A549 (cell line): ENCODE results near the gene PLXNB3.

ENCODE experiments used
- EP300 ChIP-seq, 2 experiments: fragments of >200 bp; sonication (Bioruptor Twin); formaldehyde crosslinking; IDR thresholded peaks; 2 replicates in 1 of 2; 3 replicates in 1 of 2; pipeline ENCODE4 v1.6.1; 2016 to 2017
- ESRRA ChIP-seq: fragments of 150-350 bp; IDR thresholded peaks from 2 replicates; pipeline ENCODE4 v1.6.1; 2014; ENCODE audit warnings: mild to moderate bottlenecking, low read length, borderline replicate concordance
- FOSL2 ChIP-seq, 2 experiments: fragments of 450-650 bp in 1 of 2; fragments of >200 bp in 1 of 2; sonication (Bioruptor Twin) in 1 of 2; formaldehyde crosslinking; IDR thresholded peaks; 2 replicates each; pipeline versions ENCODE4 v1.5.0 to v1.6.1; 2016 to 2020; ENCODE audit warnings: mild to moderate bottlenecking in 1 of 2, moderate library complexity in 1 of 2
- FOXS1 ChIP-seq: fragments of 250-450 bp; sonication (Bioruptor Pico); IDR thresholded peaks from 2 replicates; pipeline ENCODE4 v1.5.0; 2020; ENCODE audit warnings: mild to moderate bottlenecking, moderate library complexity
- JUNB ChIP-seq: fragments of >200 bp; sonication (Bioruptor Twin); formaldehyde crosslinking; IDR thresholded peaks from 2 replicates; pipeline ENCODE4 v1.6.1; 2016
- KDM5A ChIP-seq: fragments of 200-600 bp; sonication (generic); IDR thresholded peaks from 2 replicates; pipeline ENCODE4 v1.6.1; 2016; ENCODE audit warnings: antibody characterized with exemption, mild to moderate bottlenecking
- MAX ChIP-seq: IDR thresholded peaks from 2 replicates; pipeline ENCODE4 v1.6.1; 2012
- POLR2A ChIP-seq: IDR thresholded peaks from 2 replicates; pipeline ENCODE4 v1.6.1; 2012; ENCODE audit warnings: mild to moderate bottlenecking, low read length
- REST ChIP-seq: fragments of 200-600 bp; sonication (generic); IDR thresholded peaks from 2 replicates; pipeline ENCODE4 v1.6.1; 2016; ENCODE audit warnings: antibody characterized with exemption, mild to moderate bottlenecking, moderate library complexity
- SMC3 ChIP-seq: fragments of >200 bp; sonication (Bioruptor Twin); formaldehyde crosslinking; IDR thresholded peaks from 3 replicates; pipeline ENCODE4 v1.6.1; 2018; ENCODE audit warnings: inconsistent platforms
- TF ChIP-seq, protein P1 (sequence below): fragments of >200 bp; sonication (Bioruptor Twin); formaldehyde crosslinking; IDR thresholded peaks from 3 replicates; pipeline ENCODE4 v1.5.1; 2016

DNA sequence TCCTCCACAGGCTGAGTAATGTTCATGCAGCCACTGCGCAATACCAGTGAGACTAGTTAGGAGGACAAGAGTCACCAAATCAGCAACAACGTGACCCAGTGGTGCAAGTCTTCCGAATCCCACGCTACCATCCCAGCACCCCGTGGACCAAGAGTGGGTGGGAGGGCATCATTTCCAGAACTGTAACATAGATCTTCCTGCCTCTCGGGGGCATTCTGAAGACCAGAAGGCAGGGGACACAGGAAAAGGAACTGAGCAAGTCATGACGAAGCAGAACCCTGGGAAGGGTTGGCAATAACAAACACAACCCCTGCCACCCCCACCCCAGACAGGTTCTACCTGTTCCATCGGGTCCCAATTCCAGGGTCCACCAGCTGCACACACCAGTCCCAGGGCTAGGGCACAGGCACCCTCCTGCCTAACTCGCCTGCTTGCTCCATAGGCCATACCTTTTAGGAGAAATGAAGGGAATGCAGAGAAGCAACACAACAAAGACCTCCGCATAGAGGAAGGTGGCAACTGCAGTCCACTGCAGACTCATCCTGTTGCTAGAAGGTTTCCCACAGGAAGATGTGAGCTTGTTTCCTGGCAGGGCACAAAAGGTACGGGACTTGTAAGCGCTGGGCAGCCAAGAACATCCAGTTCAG, 41.2 kb upstream of the PLXNB3 start:
- TF ChIP-seq EP300 (IDR thresholded peaks at IDR 0.05) (no peak), FOXS1 (CRISPR knock-in tag) (no peak), REST (no peak), JUNB (no peak), POLR2A (no peak), ESRRA (no peak), MAX (no peak), SMC3 (no peak), KDM5A (no peak), FOSL2 (IDR thresholded peaks at IDR 0.05) (no peak), FOSL2 (CRISPR knock-in tag; IDR thresholded peaks at IDR 0.05) (no peak)
- TF ChIP-seq, protein P1, sequence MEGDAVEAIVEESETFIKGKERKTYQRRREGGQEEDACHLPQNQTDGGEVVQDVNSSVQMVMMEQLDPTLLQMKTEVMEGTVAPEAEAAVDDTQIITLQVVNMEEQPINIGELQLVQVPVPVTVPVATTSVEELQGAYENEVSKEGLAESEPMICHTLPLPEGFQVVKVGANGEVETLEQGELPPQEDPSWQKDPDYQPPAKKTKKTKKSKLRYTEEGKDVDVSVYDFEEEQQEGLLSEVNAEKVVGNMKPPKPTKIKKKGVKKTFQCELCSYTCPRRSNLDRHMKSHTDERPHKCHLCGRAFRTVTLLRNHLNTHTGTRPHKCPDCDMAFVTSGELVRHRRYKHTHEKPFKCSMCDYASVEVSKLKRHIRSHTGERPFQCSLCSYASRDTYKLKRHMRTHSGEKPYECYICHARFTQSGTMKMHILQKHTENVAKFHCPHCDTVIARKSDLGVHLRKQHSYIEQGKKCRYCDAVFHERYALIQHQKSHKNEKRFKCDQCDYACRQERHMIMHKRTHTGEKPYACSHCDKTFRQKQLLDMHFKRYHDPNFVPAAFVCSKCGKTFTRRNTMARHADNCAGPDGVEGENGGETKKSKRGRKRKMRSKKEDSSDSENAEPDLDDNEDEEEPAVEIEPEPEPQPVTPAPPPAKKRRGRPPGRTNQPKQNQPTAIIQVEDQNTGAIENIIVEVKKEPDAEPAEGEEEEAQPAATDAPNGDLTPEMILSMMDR = no peak
